Measurements from ENCODE around the gene RAB25. TPM values are rescaled to one million over a fixed set of nuclear protein-coding genes. Genes with fewer than 3 reads are reported as not detected.

RAB25 gene
- total RNA-seq, 2 donors from 2014 or later = 213 TPM

DNA sequence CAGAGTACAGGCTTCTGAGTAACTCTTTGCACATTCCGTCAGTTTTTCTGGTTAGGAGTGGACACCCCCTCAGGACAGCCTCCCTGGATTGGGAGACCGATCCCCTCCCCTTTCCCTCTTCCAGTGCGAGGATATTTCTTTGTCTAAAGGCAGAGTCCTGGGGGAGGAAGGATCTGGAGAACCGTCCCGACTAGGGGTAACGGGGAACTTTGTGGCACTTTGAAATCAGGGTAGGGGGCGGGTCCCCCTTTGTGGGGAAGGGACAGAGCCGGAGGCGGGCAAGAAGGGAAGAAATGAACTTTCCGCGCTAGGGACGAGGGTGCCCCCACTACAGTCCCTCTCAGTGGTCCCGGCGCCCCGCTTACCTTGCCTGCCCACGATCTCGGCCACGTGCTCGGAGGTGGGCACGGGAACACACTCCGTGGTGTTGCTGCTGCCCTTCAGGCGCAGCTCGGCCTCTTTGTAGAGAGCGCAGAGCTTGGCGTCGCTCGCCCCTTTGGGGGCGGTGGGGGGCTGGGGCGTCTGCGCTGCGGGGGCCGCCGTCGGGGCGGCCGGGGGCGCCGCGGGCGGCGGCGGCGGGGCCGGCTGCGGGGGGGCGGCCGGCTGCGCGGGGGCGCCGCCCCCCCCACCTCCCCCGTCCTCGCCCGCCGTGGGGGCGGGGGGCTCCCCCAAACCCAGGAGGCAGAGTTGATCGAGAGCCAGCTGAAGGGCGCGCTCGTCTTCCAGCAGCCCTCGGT, 20.4 kb downstream of the RAB25 start:
- Histone ChIP-seq H3K27me3 (no peaks in the 10 kb centered on the region), H3K4me1 (no peaks in the 10 kb centered on the region), H3K9ac (ENCODE audit: low read depth in 2 of 2, low read length in 2 of 2) (peak overlapping the region; percentile 14 to 60), H3K36me3 (no peaks in the 10 kb centered on the region), H3K4me3 (peak overlapping the region; percentile 80), H3K9me3 (no peaks in the 10 kb centered on the region), H3K27ac (no peak overlapping the region)
- intact Hi-C loops (cut with DNase I) = no loop called here
- DNase-seq = no peak
- TF ChIP-seq CTCF (IDR thresholded peaks at IDR 0.05) = no peak

DNA sequence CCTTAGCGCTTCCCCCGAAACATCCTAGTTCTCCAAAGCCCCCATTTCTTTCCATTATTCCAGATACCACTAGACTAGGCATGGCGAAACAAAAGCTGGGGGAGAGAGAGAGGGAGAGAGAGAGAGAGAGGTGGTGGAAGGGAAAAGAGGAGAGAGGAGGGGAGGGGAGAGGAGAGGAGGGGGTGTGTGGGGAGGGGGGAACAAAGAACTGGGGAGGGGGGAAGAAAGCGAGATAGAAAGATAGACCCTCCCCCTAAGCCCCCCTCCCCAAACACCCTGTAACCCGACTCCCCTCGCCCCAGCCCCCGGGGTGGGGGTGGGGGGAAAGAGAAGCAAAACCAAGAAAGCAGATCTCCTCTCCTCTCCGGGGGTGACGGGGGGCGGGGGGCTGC, 21.0 kb downstream of the RAB25 start:
- Histone ChIP-seq H3K9me3 (no peaks in the 10 kb centered on the region), H3K9ac (ENCODE audit: low read depth in 2 of 2, low read length in 2 of 2) (peak overlapping the region; percentile 12 to 22), H3K36me3 (no peaks in the 10 kb centered on the region), H3K27me3 (no peaks in the 10 kb centered on the region), H3K4me3 (peak overlapping the region; percentile 80), H3K27ac (no peak overlapping the region), H3K4me1 (no peaks in the 10 kb centered on the region)
- intact Hi-C loops (cut with DNase I) = no loop called here
- no peak for TF ChIP-seq CTCF (IDR thresholded peaks at IDR 0.05)
- no peak for DNase-seq

GRCh38 chr1:156082309-156083091, 21.5 kb downstream of the RAB25 start, which contains the start of gene MEX3A:
Gene MEX3A (minus strand): TSS chr1:156082465. CDS start chr1:156081998, 467 bp downstream.
- no peaks in the 10 kb centered on the region for H3K27me3 ChIP-seq
- peak within 1 kb of the TSS; percentile 68 to 74 for H3K9ac ChIP-seq (ENCODE audit: low read depth in 2 of 2, low read length in 2 of 2)
- no peak within 1 kb of the TSS for H3K27ac ChIP-seq
- TF ChIP-seq CTCF (IDR thresholded peaks at IDR 0.05) = no peak
- no peaks in the 10 kb centered on the region for H3K9me3 ChIP-seq
- intact Hi-C loops (cut with DNase I) = no loop called here
- DNase-seq = peak; percentile 83
- H3K4me3 ChIP-seq = peak within 1 kb of the TSS; percentile 80
- H3K4me1 ChIP-seq = no peaks in the 10 kb centered on the region
- no peaks in the 10 kb centered on the region for H3K36me3 ChIP-seq

DNA sequence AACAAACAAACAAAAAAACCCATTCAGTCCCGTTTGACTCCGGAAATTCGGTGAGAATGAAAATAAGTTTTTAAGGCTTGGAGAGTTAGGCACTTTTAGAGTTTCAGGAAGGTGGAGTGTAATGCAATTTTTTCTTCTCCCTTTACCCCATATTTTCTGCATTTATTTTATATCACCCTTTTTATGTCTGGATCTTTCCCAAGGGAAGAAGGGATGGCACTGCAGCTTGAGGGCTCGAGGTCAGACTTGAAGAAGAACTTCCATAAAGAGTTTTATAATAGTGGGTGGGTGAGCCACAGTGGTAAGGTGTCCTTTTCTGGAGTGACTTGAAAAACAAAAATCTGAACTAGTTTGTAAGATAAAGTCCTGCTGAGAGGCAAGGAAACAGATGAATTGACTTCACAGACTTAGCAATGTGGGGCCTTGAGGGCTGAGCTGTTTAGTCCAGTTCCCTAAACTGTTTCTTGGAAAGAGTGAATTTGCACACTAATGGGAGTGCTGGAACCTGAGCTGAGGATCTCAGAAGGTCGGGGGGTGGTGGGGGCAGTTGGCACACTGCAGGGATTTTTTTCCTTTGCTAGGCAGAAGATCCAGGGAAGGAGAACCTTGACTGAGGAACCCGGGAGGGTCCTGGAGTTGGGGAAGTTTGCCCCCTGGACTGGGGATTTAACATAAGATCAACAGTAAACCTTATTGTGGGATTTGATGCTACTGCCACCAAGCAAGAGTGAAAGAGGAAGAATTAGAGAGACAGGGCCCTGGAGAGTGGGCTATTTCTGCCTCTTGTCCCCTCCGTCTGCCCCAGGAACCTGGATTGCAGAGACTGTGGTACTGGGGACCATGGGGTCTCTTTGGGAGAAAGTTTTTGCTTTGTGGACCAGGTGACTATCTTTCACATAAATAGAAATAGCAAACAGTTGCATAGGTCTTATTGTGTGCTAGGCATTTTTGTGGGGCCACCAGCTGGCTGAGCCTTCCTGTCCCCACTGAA, 23.1 kb downstream of the RAB25 start:
- no peaks in the 10 kb centered on the region for H3K9me3 ChIP-seq
- intact Hi-C loops (cut with DNase I) = no loop called here
- no peak overlapping the region for H3K27ac ChIP-seq
- H3K9ac ChIP-seq (ENCODE audit: low read depth in 2 of 2, low read length in 2 of 2) = no peak overlapping the region
- H3K36me3 ChIP-seq = no peaks in the 10 kb centered on the region
- TF ChIP-seq CTCF (IDR thresholded peaks at IDR 0.05) = no peak
- no peaks in the 10 kb centered on the region for H3K27me3 ChIP-seq
- no peak for DNase-seq
- no peak overlapping the region for H3K4me3 ChIP-seq
- H3K4me1 ChIP-seq = no peaks in the 10 kb centered on the region

GRCh38 chr1:156086256-156086662, 25.3 kb downstream of the RAB25 start:
- no peak for DNase-seq
- TF ChIP-seq CTCF (IDR thresholded peaks at IDR 0.05) = no peak
- Histone ChIP-seq H3K27me3 (no peaks in the 10 kb centered on the region), H3K9me3 (no peaks in the 10 kb centered on the region), H3K4me1 (no peaks in the 10 kb centered on the region), H3K27ac (no peak overlapping the region), H3K9ac (ENCODE audit: low read depth in 2 of 2, low read length in 2 of 2) (no peak overlapping the region), H3K4me3 (no peak overlapping the region), H3K36me3 (no peaks in the 10 kb centered on the region)
- intact Hi-C loops (cut with DNase I) = no loop called here

All from colonic mucosa (tissue), 4 donors.